ENCODE measurements around the gene EIPR1.
"Not testable (repeated sequence)": the region's sequence is repeated elsewhere in the genome, so short reads cannot be mapped to it uniquely, and the experiment has no call there.

Gene EIPR1

DNA sequence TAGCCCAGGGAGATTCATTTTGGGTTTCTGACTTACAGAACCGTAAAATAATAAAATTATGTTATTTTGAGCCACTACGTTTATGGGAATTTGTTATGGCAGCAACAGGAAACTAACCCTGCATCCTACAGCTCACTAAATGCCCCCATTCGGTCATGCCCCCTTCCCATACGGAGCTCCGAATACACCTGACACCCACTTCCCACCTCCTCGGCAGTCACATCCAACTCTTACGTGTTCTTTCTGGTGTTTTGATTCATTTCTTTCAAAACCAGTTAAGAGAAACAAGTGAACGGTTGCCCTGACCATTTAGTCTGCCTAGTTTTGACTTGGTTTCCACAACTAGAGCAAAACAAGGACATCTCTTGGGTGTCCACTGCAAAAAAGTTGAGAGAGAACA, 19.7 kb downstream of the EIPR1 start:
- no peak for DNase-seq (ENCODE audit: low read depth)

DNA sequence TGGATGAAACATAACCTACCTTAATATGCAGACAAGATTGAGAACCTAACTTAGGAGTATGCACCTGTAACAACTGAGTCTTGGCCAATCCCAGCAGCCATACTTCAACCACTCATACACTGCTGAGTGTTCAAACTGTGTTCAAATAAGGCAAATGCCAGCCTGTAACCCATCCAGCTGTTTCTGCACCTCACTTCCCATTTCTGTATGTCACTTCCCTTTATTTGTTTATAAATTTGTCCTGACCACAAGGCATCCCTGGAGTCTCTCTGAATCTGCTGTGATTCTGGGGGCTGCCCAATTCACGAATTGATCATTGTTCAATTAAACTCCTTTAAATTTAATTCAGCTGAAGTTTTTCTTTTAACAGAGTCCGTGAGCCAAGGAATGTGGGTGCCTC, 20.2 kb downstream of the EIPR1 start:
- DNase-seq (ENCODE audit: low read depth), result not testable (repeated sequence)

DNA sequence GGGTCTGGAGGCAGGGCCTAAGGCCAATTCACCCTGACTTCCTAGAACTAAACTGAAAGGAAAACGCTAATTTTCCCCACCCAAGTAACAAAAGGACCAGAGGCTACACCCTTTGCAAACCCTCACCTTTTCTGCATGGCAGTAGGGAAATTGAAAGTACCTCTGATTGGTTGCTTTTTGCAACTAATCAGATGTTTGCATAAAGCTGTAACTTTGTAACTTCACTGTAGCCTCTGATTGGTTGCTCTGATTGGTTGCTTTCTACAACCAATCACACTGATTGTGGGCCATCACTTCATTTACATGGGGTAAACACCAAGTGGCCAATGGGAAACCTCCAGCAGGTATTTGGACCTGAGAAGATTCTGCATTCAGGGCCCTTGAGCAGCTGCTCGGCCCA, 20.8 kb downstream of the EIPR1 start:
- no peak for DNase-seq (ENCODE audit: low read depth)

DNA sequence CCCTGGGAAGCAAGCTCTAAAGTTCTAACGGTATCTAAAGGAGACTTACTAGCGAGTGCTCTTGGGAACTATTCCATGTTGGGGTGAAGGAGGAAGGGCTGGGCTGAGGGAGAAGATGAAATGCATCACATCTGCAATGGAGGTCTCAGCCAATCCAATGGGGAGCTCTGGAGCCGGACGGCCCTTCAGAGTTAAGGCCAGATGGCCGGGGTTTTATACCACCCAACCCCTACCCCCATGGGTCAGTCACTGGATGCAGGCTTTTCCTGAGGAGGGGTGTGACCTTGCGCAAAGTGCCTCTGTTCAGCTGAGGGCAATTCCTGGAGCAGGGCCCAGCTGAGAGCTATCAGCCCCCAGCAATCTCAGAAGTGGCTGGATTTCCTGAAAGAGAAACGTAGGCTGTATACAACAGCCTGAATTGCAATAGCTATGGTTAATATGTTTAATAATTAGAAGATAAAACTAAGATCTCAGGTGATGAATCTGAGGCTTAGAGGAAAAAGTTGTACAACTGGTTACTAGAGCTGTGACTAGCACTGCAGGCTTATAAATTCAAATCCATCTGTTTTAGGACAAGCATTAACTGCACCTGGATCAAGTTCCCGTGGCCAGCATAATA, 21.6 kb downstream of the EIPR1 start:
- DNase-seq (ENCODE audit: low read depth), result no peak

DNA sequence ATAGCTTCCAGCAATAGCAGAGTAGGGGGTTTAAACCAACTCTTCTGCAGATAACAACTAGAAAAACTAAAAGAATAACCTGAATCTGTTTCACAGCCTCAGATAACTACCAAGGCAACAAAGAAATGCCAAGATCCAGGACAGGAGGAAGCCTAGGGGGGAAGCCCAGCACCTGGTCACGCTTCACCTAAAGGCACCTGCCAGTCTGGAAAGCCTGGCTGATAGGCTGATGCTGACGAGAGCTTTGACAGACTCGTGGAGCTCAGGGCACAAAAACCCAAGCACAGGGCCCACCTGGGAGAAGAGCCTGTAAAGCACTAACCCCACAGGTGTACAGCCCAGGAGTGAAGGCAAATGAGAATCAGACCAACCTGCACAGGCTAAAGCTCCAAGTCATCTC, 22.6 kb downstream of the EIPR1 start:
- no peak for DNase-seq (ENCODE audit: low read depth)

DNA sequence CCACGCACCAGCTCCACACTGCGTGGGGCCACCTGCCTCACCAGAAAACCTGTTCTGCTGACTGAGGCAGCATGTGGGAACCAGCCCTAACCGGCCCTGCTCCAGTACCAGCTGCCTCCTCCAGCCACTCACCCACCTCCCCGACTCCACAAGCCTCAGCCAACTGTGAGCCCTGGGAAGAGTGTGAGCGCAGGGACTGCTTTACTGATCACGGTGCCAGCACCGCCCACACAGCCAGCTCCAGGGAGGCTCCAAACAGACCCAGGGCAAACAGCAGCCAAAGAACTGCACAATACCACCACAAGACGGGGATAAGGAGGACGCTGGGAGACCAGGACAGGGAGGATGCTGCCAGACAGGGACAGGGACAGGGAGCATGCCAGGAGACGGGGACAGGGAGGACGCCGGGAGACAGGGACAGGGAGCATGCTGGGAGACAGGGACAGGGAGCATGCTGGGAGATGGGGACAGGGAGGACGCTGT, 28.4 kb downstream of the EIPR1 start:
- DNase-seq (ENCODE audit: low read depth), result no peak

DNA sequence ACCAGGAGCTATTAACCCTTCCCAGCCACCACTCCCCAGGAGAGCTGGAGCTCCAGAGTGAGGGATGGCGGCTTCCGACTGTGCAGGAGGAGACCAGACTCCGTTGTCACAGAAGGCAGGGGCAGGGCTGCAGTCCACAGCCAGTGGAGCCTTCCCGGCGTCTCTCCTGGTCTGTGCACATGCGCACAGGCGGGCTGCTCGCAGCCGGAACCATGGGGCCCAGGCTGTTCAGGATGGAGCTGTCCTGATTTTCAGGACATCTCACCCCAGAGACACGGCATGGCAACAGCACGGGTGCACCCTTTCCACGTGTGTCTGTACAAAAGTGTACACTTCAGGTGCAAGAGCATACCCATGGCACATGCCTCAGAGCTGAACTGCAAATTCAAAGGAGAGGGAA, 28.9 kb downstream of the EIPR1 start:
- no peak for DNase-seq (ENCODE audit: low read depth)

DNA sequence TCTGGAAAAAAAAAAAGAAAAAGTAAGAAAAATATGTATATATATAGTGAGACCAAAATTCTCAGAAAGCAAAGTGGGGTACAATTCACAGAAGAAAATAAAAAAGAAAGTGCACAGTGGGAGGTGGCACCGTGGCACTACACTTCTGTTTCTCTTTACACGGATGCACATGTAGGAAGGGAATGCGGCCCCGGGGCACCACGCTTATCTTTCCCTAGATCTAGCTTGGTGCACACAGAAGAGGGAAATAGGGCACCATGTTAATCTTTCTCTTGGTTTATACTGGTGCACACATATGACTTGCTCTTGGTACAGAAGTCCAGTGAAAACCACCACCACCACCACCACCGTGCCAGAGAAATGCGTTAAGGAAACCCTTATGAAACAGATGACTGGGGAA, 32.0 kb downstream of the EIPR1 start:
- no peak for DNase-seq (ENCODE audit: low read depth)

DNA sequence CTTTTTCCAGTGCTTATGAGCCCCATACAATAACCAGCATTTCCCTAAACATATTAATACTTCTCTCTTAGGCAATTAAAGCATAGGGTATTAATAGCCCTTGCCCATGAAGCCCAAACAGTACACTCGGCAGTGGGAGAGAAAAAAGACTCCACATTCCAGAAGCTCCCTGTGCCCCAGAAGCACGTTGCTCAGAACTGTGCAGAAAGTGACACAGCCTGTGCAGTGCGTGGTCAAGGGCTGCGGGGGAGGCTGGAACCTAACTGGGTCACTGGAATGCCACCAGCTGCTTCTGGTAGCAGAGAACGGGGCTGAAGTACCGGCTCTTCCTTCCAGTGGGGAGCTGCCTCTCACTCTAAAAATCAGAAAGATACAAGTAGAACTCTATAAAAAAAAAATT, 32.7 kb downstream of the EIPR1 start:
- DNase-seq (ENCODE audit: low read depth), result no peak

DNA sequence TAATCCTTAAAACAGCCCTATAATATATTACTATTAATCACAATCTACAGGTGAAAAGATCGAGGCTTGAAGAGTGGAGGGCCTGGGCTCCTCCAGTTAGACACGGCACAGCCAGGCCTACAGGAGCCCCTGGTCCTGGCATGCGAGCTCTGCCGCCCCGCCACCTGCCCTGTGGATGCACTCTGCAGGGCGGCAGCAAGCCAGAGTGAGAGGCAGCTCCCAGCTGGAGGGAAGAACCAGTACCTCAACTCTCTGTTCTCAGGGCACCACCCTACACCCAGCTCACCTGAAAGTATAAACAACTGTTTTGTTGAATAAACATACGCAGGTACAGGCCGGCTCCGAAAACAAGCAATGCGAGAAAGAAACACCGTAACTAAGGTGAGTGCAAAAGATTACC, 34.6 kb downstream of the EIPR1 start:
- no peak for DNase-seq (ENCODE audit: low read depth)

DNA sequence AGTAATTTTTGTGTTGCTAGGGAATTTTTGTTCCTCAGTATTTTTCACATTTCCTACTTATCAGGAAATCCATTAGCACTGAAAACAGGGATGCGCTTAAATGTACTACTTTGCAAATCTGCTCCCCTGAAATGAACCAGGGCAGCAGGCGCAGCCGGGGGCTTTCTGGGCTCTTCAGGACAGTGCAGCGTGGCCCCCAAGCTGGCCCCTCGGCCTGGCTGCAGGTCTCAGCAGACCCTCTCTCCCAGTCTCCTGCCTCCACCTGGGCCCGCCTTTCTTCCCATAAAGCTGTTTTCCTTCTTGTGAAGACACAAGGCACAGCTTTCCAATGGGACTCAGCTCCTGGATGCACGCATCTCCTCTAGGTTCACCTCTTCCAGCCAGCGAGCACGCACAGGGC, 35.3 kb downstream of the EIPR1 start:
- no peak for DNase-seq (ENCODE audit: low read depth)

DNA sequence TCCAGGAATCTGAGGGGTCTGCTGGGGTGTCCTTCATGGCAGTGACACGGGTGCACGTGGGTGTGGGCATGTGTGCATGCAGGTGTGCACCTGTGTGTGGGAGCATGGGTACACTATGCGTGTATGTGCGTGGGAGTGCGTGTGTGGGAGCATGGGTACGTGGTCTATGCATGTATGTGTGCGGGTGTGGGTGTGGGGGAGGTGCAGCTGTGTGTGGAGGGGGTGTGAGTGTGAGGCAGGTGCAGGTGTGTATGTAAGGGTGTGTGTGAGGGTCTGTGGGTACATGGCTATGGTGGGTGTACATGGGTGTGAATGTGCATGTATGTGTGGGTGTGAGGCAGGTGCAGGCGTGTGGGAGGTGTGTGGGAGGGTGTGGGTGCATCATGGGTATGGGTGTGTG, 36.3 kb downstream of the EIPR1 start:
- no peak for DNase-seq (ENCODE audit: low read depth)

DNA sequence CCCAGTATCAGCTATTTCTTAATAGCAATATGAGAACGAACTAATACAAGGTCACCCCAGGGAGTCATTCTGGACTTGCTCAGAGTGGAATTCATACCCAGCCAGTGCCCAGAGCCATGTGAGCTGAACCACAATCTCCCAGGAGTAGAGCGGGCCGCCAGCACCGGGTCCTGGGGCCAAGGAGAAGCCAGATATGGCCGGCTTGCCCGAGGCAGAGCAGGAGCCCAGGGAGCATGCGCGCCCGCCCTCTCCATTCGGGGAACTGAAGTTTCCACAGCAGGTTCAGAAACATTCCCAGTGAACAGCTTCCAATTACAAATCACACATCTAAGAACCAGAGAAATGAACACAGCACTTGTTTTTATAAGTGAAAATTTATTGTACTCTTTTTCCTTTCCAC, 37.5 kb downstream of the EIPR1 start:
- no peak for DNase-seq (ENCODE audit: low read depth)

DNA sequence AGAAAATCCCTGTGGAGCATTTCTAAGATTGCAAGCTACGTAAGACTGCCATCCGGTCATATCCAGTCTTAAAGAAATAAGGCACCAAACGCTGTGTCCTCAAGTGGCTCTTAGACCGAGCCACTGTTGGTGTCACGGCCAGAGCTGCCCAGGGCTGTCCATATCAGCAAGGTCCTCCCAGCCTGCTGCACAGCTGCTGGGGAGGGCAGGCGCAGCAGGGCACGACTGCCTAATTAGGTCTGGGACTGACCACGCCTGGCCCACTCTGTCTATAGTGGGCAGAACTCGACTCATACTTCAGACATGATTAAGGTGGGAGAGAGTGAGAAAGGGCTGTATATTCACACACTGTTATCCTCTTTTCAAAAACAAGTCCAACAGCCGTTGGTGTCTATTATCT, 39.3 kb downstream of the EIPR1 start:
- no peak for DNase-seq (ENCODE audit: low read depth)

DNA sequence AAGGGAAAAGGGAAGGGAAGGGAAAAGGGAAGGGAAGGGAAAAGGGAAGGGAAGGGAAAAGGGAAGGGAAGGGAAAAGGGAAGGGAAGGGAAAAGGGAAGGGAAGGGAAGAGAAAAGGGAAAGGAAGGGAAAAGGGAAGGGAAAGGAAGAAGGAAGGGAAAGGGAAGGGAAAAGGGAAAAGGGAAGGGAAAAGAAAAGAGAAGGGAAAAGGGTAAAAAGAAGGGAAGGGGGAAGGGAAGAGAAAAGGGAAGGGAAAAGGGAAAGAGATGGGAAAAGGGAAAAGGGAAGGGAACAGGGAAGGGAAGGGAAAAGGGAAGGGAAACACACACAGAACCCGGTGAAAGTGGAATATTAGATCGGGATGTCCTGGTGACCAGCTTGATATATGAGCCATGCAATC, 40.8 kb downstream of the EIPR1 start:
- DNase-seq (ENCODE audit: low read depth), result no peak

DNA sequence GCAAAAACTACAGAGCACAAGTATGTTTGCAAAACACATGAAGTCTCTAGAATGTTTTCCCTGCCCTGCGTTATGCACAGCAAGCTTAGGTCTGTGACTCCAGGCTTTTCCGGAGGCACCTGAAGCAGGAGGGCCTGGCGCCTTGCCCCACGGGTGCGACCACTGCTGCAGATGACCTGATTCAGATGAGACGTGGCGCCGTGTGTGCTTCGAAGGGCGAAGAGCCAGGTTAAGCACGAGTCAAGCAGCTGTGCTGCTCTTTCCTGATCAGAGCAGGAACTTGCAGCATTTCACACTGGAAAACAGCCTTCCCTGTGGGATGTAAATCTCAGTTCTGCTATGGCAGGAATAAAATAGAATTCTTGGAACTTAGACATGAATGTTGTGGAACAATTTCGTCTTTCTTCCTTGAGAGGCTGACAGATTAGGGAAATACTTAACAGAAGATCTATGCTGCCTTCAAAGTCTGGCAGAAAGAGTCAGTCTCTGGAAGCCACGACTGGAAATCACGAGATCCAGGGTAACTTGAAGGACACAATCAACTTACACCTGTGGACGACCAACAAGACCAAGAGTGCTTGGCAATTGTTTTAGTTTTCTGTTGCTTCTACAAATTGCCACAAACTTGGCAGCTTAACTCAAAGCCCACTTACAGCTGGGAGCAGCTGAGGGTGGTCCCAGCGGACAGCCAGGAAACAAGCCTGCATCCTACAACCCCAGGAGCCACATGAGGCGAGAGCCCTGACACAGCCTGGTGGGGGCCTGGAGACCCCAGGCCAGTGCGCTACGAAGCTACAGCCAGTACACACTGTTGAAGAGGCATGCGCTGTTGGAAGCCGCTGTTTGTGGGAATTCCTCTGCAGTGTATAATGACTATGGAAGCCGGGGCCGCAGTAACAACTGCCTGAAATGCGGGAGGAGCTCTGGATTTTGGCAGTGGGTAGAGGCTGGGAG, 42.9 kb downstream of the EIPR1 start:
- DNase-seq (ENCODE audit: low read depth), result no peak

DNA sequence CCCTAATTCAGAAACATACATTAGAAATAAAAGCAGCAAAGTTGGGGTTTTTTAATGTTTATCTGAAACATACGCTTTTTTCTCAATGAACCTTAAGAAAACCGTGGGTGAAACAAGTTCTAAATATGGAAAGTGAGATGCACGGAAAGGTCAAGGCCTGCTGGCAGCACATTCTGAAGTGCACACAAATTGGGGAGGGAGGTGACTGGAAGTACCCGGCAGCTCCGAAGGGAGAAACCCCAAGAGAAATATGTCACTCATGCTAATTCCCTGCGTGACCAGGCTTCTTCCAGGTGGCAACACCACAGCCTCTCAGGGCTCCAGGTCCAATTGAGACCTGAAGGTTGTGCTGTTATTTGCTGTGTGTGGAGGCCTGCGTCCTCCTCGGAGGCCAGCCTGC, 45.5 kb downstream of the EIPR1 start:
- DNase-seq (ENCODE audit: low read depth), result no peak

DNA sequence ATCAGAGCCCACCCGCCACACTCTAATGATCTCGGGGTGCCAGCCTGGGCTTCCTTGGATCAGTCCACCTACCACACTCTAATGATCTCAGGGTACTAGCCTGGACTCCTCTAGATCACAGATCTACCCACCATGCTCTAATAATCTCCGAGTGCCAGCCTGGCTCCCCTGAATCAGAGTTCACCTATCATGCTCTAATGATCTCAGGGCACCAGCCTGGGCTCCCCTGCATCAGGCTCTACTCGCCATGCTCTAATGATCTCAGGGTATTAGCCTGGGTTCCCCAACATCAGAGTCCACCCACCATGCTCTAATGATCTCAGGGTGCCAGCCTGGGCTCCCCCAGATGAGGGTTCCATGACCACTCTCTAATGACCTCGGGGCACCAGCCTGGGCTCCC, 48.1 kb downstream of the EIPR1 start:
- no peak for DNase-seq (ENCODE audit: low read depth)

DNA sequence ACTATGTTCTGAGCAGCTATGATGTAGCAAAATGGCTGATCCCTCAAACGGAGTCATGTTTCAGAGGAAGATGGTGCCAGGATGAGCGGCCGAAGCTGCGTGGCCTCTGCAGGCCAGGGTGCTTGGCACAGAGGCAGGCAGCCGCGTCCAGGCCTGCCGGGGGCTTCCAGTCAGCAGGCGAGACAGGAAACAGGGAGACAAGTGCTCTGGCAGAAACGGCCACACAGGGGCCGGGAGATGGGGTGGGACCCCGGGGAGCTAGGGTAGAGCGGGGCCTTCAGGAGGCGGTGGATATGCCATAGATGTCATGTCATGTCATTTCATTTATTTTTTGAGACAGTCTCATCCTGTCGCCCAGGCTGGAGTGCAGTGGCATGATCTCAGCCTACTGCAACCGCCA, 50.7 kb downstream of the EIPR1 start:
- no peak for DNase-seq (ENCODE audit: low read depth)

DNA sequence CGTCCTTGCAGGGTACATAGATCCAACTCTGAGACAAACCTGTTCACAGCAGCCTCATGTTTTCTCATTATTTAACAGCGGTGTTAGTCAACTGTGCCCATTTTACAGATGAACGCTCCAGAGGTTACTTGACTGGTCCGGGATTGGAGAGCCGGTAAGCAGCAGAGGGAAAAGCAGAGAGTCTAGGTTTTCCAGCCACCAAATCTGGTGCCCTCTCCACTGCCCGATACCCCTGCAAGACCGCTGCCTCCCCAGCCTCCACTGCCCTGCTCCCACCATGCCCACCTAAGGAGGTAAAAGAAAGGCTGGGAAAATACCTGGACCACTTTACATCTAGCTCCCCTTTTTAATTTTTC, 51.5 kb downstream of the EIPR1 start:
- no peak for DNase-seq (ENCODE audit: low read depth)

DNA sequence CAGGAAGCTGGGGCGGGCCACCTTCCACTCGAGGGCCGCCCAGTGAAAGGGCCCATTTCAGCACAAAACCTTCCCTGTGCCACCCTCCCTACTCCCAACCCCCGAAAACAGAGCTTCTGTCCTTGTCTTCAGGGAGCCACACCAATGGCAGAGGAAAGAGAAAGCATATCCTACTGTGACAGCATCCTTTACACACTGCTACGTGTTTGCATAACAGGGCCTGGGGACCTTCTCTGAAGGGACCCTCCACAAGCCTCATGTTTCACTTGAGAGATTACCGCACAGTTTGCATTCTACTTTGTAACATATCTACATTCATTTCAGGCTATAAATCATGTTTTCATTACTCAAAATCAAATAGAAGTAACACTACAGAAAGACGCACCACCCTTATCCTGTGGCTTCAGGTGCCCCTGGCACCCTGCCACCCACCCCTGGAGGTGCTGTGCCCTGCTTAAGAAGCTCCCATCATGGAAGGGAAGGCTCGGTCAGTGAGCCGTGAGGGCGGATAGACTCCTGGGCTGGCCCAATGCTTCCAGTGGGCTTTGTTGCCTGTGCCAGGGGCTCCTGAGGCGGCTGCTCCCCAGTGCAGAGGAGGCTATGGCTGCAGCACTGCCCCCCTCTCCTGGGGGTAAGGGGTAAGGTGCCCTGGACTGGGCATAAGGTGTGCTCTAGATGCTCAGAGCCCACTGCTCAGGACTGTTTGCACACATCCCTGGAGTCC, 52.0 kb downstream of the EIPR1 start:
- no peak for DNase-seq (ENCODE audit: low read depth)

DNA sequence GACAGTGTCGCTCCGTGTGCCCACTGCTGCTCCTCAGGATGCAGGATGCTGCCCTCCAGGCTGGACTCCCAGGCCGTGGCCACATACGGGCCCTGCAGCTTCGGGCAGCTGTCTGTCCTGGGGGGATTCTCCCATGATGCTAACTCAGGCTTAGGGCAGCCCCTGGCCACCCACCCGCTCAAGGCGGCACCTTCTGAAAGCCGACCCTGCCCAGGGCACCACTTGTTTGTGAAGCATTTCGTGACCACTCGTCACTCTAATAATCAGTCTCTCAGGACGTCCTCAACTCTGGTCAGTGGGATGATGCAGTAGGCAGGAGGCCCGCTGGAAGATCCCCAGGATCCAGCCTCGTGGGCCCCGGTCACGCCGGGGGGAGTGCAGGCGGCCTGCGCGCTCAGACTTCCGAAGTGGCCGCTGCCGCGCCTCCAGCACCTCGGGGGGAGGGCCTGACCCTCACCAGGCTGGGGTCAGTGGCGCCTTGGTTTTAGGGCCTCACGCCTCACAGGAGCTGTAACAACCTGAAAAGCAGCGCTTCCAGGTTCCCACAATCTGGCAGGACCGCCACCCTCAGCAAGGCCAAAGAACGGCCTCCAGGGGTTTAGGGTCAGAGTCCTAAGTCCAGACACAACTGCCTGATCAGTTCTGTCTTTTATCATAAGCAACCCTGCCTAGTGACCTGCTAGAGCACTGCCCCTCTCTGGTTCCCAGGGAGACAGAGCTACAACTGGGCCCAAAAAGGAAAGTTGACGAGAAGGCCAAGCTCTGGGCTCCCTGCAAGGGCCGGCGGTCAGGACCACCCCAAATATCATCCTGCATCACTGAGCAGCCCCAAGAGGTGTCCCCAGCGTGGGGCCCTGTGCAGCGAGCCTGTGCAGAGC, 53.0 kb downstream of the EIPR1 start:
- DNase-seq (ENCODE audit: low read depth), result no peak

All from fibroblast of the conjunctiva (primary cell).